Brain microvascular endothelial cell (primary cell): ENCODE data around the gene PROZ.
A peak's percentile ranks its signal among the peaks of the same experiment; 100 is the strongest.

Experiments
- DNase-seq: peaks from one replicate; pipeline ENCODE4 v3.0.0-alpha.2; 2020
- H3K27ac ChIP-seq: fragments of 250-450 bp; sonication (Bioruptor Pico); 2 replicates; pipeline ENCODE4 v1.5.1; 2020; ENCODE audit warnings: mild to moderate bottlenecking, moderate library complexity
- H3K27me3 ChIP-seq: fragments of 250-450 bp; sonication (Bioruptor Pico); replicated peaks from 2 replicates; pipeline ENCODE4 v1.5.1; 2020; ENCODE audit warnings: mild to moderate bottlenecking
- H3K36me3 ChIP-seq: fragments of 250-450 bp; sonication (Bioruptor Pico); replicated peaks from 2 replicates; pipeline ENCODE4 v1.5.1; 2020; ENCODE audit warnings: mild to moderate bottlenecking
- H3K4me3 ChIP-seq: 2 replicates; pipeline ENCODE4 v1.5.1; 2011; ENCODE audit warnings: low read depth, mild to moderate bottlenecking, control low read depth, low read length, moderate library complexity
- CTCF ChIP-seq: IDR thresholded peaks from 2 replicates; pipeline ENCODE4 v1.5.1; 2011; ENCODE audit warnings: low read depth, mild to moderate bottlenecking, moderate library complexity, low read length, control low read depth, inconsistent platforms; ENCODE audit errors: missing control alignments
- in situ Hi-C: cut with HindIII; loops from 2 replicates; pipeline ENCODE4 v1.10.0; 2017; ENCODE audit warnings: low sequenced_read_pairs, low pct_ligation_motif_present

The PROZ gene

GRCh38 chr13:113220877-113221276 is 62.4 kb downstream of the PROZ start:
- in situ Hi-C loops, result no loop called here
- peaks cover 52% of the 10 kb centered on the region for H3K36me3 ChIP-seq

More at GRCh38 chr13:113220877-113221276, 62.4 kb downstream of the PROZ start:
- Histone ChIP-seq H3K4me3 (no peak overlapping the region), H3K27me3 (no peaks in the 10 kb centered on the region), H3K27ac (no peak overlapping the region)
- peak; percentile 53 for TF ChIP-seq CTCF
- DNase-seq, result no peak
